CD1c-positive myeloid dendritic cell (primary cell): ENCODE results near the gene DTNB.
"Not testable (repeated sequence)": the region's sequence is repeated elsewhere in the genome, so short reads cannot be mapped to it uniquely, and the experiment has no call there.

Source experiments
- DNase-seq: peaks from one replicate; pipeline ENCODE4 v3.0.0-alpha.2; 2016; ENCODE audit errors: extremely low spot score

DTNB gene

DNA sequence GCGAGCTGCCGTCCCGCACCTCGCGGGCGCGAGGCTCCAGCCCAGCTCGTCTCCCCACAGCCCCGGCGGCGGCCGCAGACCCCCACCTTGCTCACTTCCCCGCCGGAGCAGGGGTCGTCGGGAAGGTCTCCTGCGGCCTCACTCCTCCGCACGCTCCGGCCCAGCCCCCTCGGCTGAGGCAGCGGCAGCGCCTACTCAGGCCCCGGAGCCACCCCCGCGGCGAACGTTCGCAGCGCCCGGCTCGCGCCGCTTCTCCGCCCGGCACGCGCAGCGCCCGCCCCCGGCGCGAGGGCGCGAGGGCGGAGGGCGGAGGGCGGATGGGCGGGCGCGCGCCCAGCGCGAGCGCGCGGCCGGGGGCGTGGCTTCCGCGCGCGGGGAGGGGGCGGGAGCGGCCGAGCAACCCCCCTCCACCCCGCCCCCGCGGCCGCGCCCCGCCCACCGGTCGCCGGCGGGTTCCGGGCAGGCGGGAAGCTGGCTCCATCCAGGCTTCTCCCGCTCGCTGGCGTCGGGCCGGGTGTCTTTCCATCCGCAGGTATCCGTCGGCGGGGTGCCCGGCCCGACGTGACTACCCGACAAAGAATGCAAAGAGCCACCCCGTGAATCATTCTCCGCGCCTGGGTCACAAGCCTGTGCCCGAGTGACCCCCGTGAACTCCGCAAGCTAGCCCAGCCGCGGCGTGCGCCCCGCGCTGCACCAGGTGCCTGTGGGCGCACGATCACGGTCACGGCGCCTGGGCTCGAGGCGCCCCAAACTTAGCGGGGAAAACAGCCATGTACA is at the start of gene DTNB:
Gene DTNB (minus strand): TSS at position 278 of the 777 bp plus-strand sequence. CDS start 20,917 bp downstream, outside the sequence.
- DNase-seq = peak; percentile 72

DNA sequence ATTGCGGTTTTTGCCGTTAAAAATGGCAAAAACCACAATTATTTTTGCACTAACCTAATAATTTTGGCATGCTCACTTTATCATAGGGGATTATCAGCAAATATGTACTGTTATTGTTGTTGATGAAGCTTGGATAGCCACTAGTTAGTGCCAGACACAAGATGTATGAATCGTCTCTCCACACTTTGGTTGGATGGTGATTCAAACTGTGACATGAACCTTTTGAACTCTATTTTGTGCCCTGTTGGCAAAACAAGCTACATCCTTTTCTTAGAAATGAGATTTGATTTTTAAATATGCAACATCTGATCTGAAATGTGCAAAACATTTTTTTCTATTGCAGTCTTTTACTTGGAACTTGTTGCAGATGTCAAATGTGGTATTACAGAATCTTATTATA is 48.8 kb upstream of the DTNB start:
- DNase-seq = no peak

DNA sequence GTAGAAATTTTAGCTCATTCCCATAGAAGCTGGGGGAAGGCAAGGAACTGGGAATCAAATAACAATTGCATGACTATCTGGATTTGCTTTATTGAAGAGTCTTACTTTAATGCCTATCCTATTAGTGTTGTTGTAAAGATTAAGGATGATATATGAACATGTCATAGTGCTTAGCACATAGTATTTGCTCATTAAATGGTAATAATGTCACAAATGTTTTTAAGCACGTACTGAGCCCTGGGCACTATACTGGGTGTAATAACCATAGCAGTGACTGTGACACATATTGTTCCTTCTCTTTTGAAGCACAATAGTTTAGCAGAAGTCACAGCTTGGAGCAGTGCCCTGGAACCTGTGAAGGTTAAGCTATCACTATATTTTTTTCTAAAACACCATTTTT is 47.2 kb upstream of the DTNB start:
- no peak for DNase-seq

DNA sequence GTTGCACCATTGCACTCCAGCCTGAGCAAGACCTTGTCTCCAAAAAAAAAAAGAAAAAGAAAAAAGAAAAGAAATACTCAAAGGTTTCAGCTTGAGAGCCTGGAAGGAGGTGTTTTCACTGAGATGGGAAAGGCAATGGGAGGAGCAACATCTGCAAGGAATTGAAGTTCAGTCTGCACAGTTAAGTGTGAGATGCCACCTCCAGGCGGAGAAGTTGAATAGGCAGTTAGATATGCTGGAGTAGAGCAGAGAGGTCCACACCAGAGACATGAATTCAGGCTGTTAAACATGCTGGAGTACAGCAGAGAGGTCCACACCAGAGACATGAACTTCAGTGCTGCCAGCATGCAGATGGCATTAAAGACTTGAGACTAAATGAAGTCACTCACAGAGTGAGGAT is 41.4 kb upstream of the DTNB start:
- DNase-seq = no peak

DNA sequence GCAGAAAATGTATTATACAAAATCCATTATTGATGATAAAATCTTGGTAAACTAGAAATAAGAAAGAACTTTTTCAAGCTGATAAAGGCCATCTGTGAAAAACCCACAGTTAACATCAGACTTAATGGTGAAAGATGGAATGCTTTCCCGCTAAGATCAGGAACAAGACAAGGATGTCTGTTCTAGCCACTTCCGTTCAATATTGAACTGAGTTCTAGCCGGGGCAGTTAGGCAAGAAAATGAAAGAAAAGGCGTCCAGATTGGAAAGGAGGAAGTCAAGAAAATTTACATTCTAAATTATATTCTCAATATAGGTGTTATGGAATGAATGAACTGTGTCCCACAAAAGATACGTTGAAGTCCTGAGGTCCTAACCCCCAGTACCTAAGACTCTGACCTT is 39.1 kb upstream of the DTNB start:
- peak; percentile 19 for DNase-seq

DNA sequence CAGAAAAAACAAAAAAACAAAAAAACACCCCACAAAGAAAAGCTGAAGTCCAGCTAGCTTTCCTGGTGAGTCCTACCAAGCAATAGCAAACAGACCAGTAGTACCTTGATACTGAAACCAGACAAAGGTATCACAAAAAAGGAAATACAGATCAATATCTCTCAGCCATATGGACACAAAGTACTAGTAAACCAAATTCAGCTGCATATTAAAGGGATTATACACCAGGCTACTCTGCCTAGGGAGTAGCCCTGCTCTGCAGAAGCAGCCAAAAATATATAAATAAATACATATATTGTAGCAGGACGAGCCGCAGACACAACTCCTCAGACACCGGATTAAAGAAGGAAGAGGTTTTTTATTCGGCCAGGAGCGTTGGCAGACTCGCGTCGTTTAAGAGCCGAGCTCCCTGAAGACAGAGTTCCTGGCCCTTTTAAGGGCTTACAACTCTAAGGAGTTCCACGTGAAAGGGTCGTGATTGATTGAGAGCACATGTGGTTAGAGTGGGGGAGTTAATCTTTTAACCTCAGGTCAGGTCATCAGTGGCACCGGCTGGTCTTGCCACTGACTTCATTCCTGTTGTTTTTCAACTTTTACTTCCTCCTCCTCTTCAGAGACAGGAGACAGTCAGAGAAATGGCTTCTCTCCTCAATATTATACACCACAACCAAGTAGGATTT is 38.4 kb upstream of the DTNB start:
- peak; percentile 21 for DNase-seq

DNA sequence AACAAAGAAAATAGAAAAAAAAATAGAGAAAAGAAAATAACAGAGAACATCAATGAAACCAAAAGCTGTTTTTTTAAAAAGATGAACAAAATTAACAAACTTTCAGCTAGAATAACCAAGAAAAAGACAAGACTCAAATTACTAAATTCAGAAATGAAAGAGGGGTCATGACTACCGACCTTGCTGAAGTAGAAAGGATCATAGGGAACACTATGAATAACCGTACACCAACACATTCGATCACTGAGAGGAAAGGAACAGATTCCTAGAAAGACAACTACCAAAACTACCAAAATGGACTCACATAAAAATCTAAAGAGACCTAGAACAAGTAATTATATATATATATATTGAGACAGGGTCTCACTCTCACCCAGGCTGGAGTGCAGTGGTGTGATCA is 37.4 kb upstream of the DTNB start:
- no peak for DNase-seq

DNA sequence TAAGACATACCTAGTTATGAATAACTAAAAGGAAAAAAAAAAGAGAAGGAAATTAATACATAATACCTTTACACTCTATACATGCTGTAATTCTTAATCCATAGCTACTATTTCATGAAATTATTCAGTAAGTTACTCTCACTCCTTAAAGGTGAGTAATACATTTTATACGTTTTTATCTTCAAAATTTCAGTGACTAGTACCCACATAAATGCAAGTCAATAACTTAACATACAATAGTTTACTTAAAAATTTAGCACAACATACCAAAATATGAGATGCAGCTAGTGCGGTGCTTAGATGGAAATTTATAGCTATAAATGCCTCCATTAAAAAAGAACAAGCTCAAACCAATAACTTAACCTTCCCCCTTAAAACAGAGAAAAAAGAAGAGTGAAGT is 36.0 kb upstream of the DTNB start:
- no peak for DNase-seq

DNA sequence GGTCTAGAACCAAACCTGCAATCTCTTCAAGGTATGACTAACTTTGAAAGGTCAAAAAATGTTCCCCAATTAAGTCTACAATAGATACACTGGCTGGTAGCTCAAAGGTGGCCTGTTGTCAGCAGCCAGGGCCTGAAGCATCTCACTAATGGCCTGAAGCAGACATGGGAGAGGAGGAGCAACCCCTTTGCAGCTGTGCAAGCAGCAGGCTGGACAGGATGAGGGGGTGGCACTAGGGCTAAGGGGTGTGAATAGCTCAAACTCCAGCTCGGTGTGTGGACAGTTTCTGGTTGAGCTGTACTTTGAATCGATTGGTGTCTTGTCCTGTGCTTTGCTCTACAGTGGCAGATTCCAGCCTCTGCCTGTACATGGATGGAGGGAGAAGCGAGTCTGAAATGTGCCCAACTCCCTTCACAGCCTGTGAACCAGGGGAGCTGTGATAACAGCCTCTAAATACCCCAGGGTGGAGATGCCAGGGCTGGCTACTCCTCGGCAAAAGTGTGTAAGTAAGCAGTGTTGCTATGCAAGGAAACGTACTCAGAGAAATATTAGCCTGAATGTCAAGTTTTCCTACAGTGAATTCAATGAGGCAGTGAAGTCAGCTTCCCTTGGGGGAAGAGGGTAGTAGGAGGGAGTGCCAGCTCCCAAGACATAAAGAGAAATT is 34.7 kb upstream of the DTNB start:
- no peak for DNase-seq

DNA sequence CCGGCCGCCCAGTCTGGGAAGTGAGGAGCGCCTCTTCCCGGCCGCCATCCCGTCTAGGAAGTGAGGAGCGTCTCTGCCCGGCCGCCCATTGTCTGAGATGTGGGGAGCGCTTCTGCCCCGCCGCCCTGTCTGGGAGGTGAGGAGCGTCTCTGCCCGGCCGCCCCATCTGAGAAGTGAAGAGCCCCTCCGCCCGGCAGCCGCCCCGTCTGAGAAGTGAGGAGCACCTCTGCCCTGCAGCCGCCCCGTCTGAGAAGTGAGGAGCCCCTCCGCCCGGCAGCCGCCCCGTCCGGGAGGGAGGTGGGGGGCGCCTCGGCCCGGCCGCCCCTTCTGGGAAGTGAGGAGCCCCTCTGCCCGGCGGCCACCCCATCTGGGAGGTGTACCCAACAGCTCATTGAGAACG is 32.2 kb upstream of the DTNB start:
- DNase-seq = not testable (repeated sequence)

DNA sequence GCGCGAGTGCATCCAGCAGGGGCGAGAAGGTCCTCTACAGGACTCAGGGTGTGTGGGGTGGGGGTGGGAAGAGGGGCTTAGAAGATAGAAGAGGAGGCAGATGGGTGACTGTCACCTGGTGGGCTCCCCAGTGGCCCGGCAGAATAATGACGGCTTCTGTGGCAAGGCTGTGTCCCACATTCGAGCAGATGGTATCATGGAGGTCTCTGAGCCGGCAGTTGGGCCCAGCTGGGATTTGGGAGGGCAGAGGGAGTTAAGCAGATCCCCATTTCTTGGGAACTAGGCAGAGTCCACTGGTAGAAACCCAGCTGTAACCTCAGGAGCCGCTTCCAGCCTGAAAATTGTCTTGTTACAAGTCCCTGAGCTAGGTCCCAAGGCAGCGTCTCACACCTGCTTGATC is 28.4 kb upstream of the DTNB start:
- no peak for DNase-seq

DNA sequence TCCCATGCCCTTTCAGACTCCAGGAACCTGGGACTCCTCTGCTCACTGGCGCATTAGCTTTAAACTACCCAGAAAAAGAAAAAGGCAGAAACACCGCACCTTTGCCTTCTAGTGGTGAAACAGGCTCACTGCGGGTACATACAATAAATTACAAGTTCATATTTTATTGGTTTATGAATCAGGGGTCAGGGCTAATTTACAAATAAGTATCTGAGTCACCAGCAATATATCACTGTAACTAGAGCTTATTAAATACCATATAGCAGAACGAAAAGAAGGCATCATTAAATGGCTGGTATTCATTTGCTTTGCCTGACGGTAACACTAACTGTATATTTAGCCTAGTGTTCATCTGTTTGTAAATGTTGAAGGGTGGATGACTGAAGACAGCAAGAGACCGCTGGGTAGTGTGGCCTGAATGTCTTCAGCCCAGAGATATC is 26.9 kb upstream of the DTNB start:
- peak; percentile 25 for DNase-seq

DNA sequence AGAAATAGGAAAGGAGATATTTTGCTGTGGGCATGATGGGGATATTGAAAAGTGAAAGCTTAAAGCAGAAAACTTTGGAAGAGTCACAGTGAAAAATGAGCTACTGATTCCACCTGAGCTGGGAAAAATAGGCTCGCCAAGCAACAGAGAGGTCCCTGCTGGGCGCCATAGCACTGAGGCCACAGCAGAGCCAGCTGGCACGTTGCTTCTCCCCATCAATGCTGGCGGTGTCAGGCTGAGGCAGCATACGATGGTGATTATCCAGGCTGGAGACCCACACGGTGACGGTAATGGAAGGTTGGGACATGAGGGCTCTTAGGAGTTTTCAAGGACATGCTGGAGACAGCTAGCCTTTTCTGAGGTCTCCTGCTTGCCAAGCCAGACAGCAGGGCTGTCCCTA is 25.8 kb upstream of the DTNB start:
- DNase-seq = no peak

DNA sequence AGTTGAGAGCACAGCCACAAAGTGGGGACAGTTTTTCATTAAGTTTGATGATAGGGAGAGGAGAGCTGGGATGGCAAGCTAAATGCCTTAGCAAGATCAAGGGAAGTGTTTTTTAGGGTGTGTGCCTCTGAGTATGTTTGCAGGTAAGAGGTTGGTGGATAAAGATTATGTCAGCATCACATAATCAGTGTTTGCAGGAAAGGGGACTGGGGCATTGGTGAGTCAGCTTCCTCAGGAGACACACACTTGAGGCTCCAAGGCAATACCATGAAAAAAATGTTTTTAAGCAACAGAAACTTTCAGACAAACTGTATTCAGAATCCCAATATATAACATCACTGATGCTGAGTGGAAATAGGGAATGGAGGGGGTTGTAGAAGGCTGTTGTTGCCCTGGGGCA is 25.4 kb upstream of the DTNB start:
- DNase-seq = no peak

DNA sequence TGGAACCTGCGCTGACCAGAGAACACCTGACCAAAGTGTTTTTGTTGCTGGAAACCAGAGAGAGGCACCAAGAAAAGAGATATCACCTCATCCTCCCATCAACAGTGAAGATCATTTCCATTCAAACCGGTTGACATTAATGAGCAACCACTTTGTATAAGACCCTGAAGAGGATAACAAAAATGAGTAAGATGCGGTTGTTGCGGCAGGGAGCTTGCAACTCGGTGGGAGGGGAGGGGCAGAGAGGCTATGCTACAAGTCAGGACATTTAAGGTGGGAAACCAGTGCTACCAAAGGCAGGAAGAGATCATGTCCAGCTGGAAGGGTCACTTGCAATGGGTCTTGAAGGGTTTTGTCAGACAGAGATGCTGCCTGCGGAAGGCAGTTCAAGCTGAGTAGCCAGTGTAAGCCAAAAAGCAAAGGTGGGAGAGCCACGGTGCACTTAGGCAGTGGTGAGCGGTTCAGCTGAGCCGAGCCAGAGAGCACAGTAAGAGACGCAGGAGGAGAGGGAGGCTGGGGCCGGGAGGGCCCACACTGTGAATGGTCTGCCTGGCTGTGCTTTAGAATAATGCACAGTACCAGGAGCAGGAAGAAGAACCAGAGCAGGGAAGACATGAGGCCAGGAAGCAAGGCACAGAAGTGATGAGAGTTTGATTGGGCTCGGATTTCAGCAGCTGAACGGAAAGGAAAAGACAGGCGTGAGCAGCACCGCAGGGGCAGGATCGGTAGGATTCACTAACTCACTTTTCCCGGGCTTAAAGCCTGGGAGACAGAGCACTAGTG is 24.4 kb upstream of the DTNB start:
- no peak for DNase-seq

DNA sequence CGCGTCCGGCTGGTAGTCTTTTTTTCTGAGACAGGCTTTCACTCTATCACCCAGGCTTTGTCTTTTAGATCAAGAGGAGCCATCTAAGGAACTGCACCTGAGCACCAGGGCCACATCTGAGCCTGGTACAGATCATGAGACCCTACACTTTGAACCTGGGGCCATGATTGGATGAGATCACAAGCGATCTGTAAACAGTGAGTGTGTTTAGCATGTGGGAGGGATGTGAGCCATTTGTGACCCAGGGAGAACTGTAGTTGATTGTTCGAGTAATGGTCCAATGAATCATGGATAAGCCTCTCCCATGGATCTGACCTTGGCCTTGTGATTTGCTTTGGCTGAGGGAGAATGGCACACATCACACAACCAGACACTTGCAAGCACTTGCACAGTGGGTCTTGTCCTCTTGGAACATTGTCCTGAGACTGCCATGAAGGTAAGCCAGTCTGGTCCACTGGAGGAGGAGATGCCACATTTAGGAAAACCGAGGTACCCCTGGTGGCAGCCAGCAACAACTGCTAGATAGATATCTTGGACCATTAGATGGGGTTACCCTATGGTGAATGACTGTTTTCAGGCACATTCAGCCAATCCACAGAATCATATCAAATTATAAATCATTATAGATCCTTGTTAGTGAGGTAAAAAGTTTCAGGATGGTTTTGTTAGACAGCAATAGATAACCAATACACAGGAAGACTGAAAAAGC is 19.5 kb upstream of the DTNB start:
- no peak for DNase-seq

DNA sequence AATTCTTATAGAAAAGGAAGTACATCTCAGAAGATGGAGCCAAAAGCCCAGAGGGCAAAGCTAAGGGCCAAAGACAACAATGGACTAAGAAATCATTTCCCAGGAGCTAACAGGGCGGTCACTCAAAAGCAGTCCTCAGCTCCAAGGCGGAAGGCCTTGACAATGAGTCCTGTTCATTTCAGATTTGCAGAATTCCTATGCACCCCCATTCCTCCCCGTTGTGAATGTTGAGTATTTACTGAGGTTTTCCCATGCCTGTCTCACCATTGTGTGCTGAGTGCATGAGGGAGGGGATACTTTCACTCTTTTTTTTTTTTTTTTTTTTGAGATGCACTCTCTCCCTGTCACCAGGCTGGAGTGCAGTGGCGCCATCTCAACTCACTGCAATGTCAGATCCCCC is 18.8 kb upstream of the DTNB start:
- no peak for DNase-seq

DNA sequence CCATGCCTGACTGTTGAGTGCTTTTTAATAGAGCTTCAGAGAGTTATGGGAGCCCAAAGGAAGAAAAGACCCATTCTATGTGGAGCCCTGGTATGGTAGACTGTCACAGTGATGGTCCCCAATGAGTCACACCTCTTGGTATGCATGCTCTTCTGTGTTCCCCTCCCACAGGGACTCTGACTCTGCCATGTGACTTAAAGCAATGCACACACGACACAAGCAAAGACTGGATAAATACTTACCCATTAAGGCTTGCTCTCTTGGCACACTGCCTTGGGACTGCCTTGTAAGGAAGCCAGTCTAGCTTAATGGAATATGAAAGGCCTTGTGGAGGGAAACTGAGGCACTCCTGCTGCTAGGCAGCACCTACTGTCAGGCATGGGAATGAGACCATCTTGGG is 16.7 kb upstream of the DTNB start:
- no peak for DNase-seq

DNA sequence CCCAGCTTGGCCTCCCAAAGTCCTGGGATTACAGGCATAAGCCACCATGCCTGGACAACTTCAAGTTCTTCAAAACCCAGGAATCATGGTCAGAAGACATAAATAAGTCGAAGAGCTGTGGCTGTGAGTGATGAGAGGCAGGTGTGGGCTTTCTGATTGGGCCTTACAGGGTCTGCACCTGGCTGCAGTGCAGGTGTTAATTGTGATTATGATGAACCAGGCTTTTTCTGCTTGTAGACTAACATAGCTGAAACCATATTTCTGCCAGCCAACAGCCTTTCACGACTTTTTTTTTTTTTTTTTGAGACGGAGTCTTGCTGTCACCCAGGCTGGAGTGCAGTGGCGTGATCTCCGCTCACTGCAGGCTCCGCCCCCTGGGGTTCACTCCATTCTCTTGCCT is 14.9 kb upstream of the DTNB start:
- DNase-seq = no peak

DNA sequence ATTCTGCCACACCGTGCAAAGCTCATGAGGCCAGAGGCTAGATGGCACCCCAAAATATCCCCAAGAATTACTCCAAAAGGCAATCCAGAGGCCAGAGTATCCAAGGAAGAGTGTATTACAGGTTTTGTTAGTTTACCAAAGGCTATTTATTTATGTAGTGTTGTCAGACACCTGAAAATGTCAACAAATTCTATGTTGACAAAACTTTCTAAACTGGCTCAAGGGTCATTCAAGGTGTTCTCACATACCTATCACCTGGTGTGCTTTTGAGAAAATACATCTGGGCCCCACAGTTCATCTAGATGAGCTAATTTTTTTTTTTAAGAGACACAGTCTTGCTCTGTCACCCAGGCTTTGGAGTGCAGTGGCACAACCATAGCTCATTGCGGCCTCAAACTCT is 12.4 kb upstream of the DTNB start:
- no peak for DNase-seq
